ENCODE data around the gene OSBPL1A. TPM values are rescaled to one million over a fixed set of nuclear protein-coding genes. Genes with fewer than 3 reads are reported as not detected.
A peak's percentile ranks its signal among the peaks of the same experiment; 100 is the strongest.

OSBPL1A gene
- total RNA-seq, 1 experiment from 2014 or later: 29.8 TPM

DNA sequence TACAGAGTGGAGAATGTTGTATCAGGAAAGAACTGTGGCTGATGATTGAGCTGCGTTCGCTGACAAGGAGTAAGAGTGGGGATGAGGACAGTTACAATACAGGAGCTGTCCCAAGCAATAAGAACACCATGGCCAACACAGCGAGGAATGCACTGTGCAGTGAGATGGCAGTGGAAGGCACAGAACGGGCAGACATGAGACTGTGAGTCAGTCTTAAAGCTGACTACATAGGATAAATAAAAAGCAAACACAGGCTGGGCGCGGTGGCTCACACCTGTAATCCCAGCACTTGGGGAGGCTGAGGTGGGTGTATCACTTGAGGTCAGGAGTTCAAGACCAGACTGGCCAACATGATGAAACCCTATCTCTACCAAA is 169.0 kb downstream of the OSBPL1A start:
- Histone ChIP-seq H3K27me3 (no peaks in the 10 kb centered on the region), H3K9me3 (no peaks in the 10 kb centered on the region), H3K4me3 (no peak overlapping the region), H3K36me3 (no peaks in the 10 kb centered on the region)
- DNase-seq: peak; percentile 24

DNA sequence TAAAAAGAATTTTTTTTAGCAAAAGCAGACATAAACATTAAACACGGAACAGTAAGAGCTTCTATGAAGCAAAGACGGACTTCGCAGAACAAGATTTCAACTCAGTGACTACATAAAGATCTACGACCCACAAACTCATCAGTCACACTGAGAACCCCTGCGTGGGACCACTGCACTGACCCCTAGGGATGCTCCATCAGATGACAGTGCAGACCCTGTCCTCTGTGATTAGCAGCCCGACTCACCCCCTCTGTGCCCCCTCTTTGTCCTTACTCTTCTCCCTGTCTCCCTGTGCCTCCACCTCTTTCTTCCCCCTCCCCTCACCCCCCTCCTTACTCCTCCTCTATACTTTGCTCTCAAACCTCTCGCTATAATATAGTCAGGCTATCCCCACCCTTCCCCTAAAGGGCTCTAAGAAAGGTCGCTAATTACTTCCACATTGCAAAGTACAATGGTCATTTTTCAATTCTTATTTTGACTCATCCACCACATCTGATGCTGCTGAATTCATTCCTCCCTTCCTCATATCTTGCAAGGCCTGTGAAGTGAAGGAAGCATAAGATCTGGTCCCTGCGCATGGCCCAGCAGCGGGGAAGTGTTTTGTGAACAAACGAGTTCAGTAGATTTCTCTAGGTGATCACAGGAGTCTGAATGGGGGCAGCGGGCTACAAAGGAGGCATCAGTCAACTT is 169.5 kb downstream of the OSBPL1A start:
- Histone ChIP-seq H3K36me3 (no peaks in the 10 kb centered on the region), H3K4me3 (no peak overlapping the region), H3K9me3 (no peaks in the 10 kb centered on the region), H3K27me3 (no peaks in the 10 kb centered on the region)
- DNase-seq: peak; percentile 11

DNA sequence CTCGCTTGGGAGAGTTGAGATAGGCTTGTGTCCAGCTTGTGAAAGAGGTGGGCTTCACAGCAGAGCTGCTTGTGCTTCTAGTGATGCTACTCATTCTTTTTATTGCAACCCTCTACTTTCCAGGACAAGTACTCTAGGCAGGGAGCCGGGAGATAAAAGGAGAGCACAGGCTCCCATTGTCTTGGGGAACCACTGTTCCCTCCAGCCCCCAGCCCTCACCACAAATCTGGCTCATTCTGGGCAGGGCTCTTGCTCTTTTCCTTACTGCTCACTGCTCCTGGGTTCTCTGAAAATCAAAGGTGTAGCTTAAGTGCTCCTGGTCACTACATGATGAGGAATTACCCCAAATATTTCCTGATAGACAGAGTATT is 177.3 kb downstream of the OSBPL1A start:
- no peaks in the 10 kb centered on the region for H3K36me3 ChIP-seq
- DNase-seq: no peak
- no peaks in the 10 kb centered on the region for H3K9me3 ChIP-seq
- H3K4me3 ChIP-seq: no peak overlapping the region
- no peaks in the 10 kb centered on the region for H3K27me3 ChIP-seq

DNA sequence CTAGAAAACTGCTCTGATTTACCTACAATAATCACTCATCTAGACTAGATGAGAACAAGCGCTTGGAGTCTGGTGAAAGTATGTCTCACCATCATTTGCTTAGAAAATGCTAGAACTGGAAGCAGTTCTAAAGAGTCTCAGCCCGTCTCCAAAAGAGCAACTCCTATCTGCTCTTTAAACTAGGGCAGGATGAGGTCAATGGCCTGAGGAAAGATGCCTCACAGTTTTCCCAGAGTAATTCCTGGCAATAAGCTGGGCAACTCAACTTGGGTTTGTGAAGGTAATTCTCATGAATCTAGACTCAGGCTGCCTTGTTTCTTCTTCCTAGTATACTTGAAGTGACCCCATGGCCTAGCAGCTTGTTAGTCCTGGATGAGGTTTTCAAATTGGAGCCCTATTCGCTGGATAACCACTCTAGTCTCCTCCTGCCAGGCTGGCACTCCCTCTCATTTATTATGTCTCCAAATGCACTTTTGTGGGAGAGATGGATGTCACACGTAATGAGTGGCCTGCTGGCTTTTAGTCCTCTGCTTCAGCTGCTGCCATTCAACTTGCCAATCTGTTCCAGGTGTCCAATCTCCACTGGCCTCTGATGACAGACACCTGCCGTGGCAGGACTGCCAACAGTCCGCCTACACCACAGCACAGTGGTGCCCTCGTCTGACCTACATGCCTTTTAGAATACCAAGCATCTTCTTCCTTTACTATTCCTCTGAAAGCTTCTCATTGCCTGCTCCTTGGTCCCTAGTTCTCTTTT is 177.9 kb downstream of the OSBPL1A start:
- Histone ChIP-seq H3K36me3 (no peaks in the 10 kb centered on the region; the same call in 1 of the 2 replicates), H3K4me3 (no peak overlapping the region), H3K9me3 (no peaks in the 10 kb centered on the region), H3K27me3 (no peaks in the 10 kb centered on the region)
- no peak for DNase-seq

- Histone ChIP-seq H3K36me3 (no peaks in the 10 kb centered on the region; the same call in 1 of the 2 replicates), H3K4me3 (no peak overlapping the region), H3K9me3 (no peaks in the 10 kb centered on the region), H3K27me3 (no peaks in the 10 kb centered on the region)
- DNase-seq: no peak
These were observed 182.7 kb downstream of the OSBPL1A start for GRCh38 chr18:24214913-24215312.

- DNase-seq: no peak
- Histone ChIP-seq H3K4me3 (no peak overlapping the region), H3K36me3 (no peaks in the 10 kb centered on the region; the same call in 1 of the 2 replicates), H3K27me3 (no peaks in the 10 kb centered on the region), H3K9me3 (no peaks in the 10 kb centered on the region)
These were observed 183.5 kb downstream of the OSBPL1A start for GRCh38 chr18:24214144-24214543.

- DNase-seq: peak; percentile 15
- H3K9me3 ChIP-seq: no peaks in the 10 kb centered on the region
- H3K36me3 ChIP-seq: no peaks in the 10 kb centered on the region; the same call in 1 of the 2 replicates
- no peaks in the 10 kb centered on the region for H3K27me3 ChIP-seq
- no peak overlapping the region for H3K4me3 ChIP-seq
These were observed 184.7 kb downstream of the OSBPL1A start for GRCh38 chr18:24212939-24213338.

DNA sequence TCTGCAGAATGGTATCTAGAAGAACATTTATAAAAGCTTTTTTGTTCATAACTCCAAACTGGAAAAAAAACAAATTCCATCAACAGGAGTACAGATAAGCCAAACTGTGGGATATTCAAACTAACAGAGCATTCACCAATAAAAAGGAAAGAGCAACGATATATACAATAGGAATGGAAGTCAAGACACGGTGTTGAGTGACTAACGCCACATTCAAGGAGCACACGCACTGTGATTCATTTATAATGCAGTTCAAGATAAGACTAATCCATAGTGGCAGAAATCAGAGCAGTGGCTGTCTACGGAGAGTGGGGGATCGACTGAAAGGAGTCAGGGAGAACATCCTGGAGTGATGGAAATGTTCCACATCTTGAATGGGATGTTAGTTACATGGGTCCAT is 188.1 kb downstream of the OSBPL1A start:
- DNase-seq: no peak
- Histone ChIP-seq H3K9me3 (no peaks in the 10 kb centered on the region), H3K36me3 (no peaks in the 10 kb centered on the region), H3K4me3 (no peak overlapping the region), H3K27me3 (no peaks in the 10 kb centered on the region)

- Histone ChIP-seq H3K9me3 (no peaks in the 10 kb centered on the region), H3K27me3 (no peaks in the 10 kb centered on the region), H3K4me3 (no peak overlapping the region), H3K36me3 (no peaks in the 10 kb centered on the region)
- DNase-seq: no peak
These were observed 189.2 kb downstream of the OSBPL1A start for GRCh38 chr18:24208270-24209035.

GRCh38 chr18:24204904-24205303 is 192.7 kb downstream of the OSBPL1A start:
- no peaks in the 10 kb centered on the region for H3K9me3 ChIP-seq
- no peak overlapping the region for H3K4me3 ChIP-seq
- DNase-seq: no peak
- no peaks in the 10 kb centered on the region for H3K36me3 ChIP-seq
- H3K27me3 ChIP-seq: no peaks in the 10 kb centered on the region

GRCh38 chr18:24201699-24202687 is 195.6 kb downstream of the OSBPL1A start:
- no peak overlapping the region for H3K4me3 ChIP-seq
- DNase-seq: no peak
- H3K27me3 ChIP-seq: no peaks in the 10 kb centered on the region
- H3K9me3 ChIP-seq: no peaks in the 10 kb centered on the region
- H3K36me3 ChIP-seq: no peaks in the 10 kb centered on the region

DNA sequence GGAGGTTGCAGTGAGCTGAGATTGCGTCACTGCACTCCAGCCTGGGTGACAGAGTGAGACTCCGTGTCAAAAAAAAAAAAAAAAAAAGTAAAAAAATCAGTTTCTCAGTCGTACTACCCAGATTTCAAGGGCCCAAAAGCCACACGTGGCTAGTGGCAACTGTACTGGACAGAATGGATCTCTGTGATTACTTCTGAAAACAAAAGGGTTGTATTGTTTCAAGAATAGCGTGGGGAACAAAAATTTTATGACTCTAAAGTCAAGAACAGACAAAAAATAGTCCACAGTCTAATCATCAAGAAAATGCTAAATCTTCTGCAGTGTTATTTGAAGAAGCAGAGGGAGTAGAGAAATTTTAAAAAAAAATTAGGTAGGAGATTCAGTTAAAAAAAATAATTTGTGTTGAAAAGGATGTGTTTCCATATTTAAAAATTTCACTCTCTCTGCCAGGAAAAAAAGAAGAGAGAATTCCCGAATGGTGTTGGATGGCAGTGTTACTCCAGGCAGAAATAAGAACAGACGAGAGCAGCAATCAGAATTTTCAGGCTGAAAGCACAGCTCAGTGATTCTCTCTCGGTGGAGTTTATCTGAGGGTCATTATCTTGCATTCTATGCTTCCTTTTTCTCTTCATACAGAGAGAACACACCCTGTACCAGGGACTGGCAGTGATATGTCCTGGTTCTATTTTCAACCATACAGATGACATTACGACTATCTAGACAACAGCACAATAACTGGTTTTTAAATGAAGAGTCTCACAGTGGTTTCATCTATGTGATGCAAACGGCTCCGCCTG is 196.9 kb downstream of the OSBPL1A start:
- Histone ChIP-seq H3K27me3 (no peaks in the 10 kb centered on the region), H3K36me3 (no peaks in the 10 kb centered on the region), H3K9me3 (no peaks in the 10 kb centered on the region), H3K4me3 (no peak overlapping the region)
- no peak for DNase-seq

DNA sequence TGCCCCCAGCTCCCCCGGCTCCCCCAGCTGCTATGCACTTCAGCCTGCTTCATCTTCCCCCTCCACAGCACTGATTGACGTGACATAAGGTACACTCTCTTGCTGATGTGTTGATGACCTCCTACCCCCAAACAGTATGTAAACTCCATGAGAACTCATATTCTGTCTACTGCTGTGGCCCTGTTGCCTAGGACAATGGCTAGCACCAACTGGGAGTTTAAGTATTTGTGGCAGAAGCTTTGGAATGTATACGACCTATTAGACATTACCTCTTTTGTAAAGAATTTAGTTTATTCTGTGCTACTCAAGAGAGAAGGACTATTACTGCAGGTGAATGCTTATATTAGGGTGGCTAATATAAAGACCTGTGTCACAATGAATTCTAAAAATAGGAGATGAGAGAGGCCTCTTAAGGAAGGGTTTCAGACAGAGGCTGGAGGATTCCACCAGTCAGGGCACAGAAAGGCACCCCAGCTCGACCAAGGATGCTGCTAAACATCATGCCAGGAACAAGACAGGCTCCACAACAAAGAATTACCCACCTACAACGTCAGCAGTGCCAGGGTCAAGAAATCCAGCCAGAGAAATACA is 198.2 kb downstream of the OSBPL1A start:
- Histone ChIP-seq H3K4me3 (no peak overlapping the region), H3K9me3 (no peaks in the 10 kb centered on the region), H3K27me3 (no peaks in the 10 kb centered on the region), H3K36me3 (no peaks in the 10 kb centered on the region)
- DNase-seq: no peak

- Histone ChIP-seq H3K27me3 (no peaks in the 10 kb centered on the region), H3K9me3 (no peaks in the 10 kb centered on the region), H3K4me3 (no peak overlapping the region), H3K36me3 (no peaks in the 10 kb centered on the region)
- no peak for DNase-seq
These were observed 199.2 kb downstream of the OSBPL1A start for GRCh38 chr18:24198461-24198860.

DNA sequence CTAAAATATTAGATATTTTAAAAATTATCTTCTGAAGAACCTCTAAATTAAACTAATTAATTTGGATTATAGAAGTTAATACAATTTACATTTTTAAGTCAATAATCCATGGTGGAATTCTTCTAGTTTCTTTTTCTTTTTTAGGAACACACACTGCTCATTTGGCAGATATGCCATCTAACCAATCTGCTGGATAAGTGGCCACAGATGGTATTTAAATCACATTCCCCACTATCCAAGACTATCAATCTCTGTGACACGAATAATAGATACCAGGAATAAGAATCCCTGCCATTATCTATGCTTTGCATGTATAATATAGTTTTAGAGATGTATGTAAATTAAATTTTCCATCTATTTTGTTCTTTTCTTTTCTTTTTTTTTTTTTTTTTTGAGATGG is 200.2 kb downstream of the OSBPL1A start:
- H3K27me3 ChIP-seq: no peaks in the 10 kb centered on the region
- DNase-seq: no peak
- H3K4me3 ChIP-seq: no peak overlapping the region
- no peaks in the 10 kb centered on the region for H3K36me3 ChIP-seq
- no peaks in the 10 kb centered on the region for H3K9me3 ChIP-seq
